ENCODE measurements around the gene MUC6. TPM values are rescaled to one million over a fixed set of nuclear protein-coding genes. Genes with fewer than 3 reads are reported as not detected.

MUC6 gene
- total and polyA plus RNA-seq, 2 of the 8 experiments (the other 6 are each of a cell fraction or from before 2014, with no cell fraction given) = not detected

DNA sequence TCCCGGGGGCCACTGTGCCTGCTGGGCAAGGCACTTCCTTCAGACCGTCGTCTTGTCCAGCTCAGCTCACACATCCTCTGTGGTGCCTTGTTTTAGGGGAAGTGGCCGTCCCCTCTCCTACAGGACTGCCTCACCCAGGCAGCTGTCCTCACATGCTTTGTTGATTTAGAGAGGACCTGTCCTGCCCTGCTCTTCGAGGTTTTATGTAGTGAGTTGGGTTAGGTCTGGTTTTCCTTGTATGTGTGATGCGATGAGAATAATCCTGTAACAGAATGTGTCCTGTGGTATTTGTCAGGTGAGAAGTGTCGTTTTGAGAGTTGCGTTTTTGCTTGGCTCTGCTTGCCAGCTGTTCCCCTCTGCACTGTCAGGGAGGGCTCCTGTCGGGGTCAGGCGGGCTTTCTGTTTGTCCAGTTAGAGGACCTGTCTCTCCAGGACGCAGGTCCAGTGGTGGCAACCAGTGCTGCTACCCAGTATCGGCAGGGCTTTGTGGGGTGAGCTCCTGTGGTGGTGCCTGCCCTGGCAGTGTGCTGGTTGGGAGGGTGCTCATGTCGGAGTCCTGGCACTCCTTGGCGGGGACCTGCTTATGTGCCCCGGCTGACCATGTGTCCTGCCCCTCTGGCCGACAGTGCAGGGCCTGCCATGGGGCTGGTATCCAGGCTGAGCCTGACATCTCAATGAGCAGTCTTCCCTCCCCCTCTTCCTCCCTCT is 41.3 kb downstream of the MUC6 start (continued):
- TF ChIP-seq RXRA (IDR thresholded peaks at IDR 0.05; ENCODE audit: insufficient read depth, low read depth, low read length) (no peak), POLR2A (IDR thresholded peaks at IDR 0.05; ENCODE audit: control extremely low read depth in 1 of 2, low read depth in 2 of 2, low read length in 2 of 2) (no peak)

All from H1 (cell line).